HepG2 (cell line): ENCODE results near the gene PARP16. TPM values are rescaled to one million over a fixed set of nuclear protein-coding genes. Genes with fewer than 3 reads are reported as not detected.

ENCODE experiments used
- ARNT ChIP-seq: fragments of 450-650 bp; IDR thresholded peaks from 2 replicates; pipeline ENCODE4 v1.6.1; 2017
- CCDC6 ChIP-seq: sonication (generic); formaldehyde crosslinking; IDR thresholded peaks from 2 replicates; pipeline ENCODE4 v1.8.1; 2022; ENCODE audit warnings: mild to moderate bottlenecking, missing genetic modification reagents, moderate library complexity
- FOXK1 ChIP-seq: sonication (generic); formaldehyde crosslinking; IDR thresholded peaks from 2 replicates; pipeline ENCODE4 v1.4.0; 2020; ENCODE audit warnings: low read depth, missing genetic modification reagents, borderline replicate concordance
- FOXO1 ChIP-seq: sonication (generic); formaldehyde crosslinking; IDR thresholded peaks from 2 replicates; pipeline ENCODE4 v1.4.0; 2020; ENCODE audit warnings: missing genetic modification reagents
- GZF1 ChIP-seq: sonication (generic); formaldehyde crosslinking; IDR thresholded peaks from 2 replicates; pipeline ENCODE4 v1.5.1; 2020; ENCODE audit warnings: mild to moderate bottlenecking, missing genetic modification reagents
- NFE2L1 ChIP-seq: sonication (generic); formaldehyde crosslinking; IDR thresholded peaks from 2 replicates; pipeline ENCODE4 v1.4.0; 2020; ENCODE audit warnings: missing genetic modification reagents, mild to moderate bottlenecking, borderline replicate concordance
- ONECUT2 ChIP-seq: sonication (generic); formaldehyde crosslinking; IDR thresholded peaks from 2 replicates; pipeline ENCODE4 v1.4.0; 2020; ENCODE audit warnings: missing genetic modification reagents
- PAF1 ChIP-seq: IDR thresholded peaks from 2 replicates; pipeline ENCODE4 v1.6.1; 2016; ENCODE audit warnings: missing genetic modification reagents, missing compliant biosample characterization
- PHF21A ChIP-seq: sonication (generic); formaldehyde crosslinking; IDR thresholded peaks from 2 replicates; pipeline ENCODE4 v1.5.0; 2020; ENCODE audit warnings: mild to moderate bottlenecking, missing genetic modification reagents
- SMAD3 ChIP-seq: sonication (generic); formaldehyde crosslinking; IDR thresholded peaks from 2 replicates; pipeline ENCODE4 v1.4.0; 2020; ENCODE audit warnings: missing genetic modification reagents
- SOX13 ChIP-seq, 3 experiments: fragments of 450-650 bp in 1 of 3; sonication (generic) in 1 of 3; formaldehyde crosslinking in 1 of 3; IDR thresholded peaks in 2 of 3; conservative IDR thresholded peaks in 1 of 3; 2 replicates each; pipeline versions ENCODE4 v1.5.0 to v1.6.1; 2016 to 2020; ENCODE audit warnings: antibody characterized with exemption in 1 of 3, mild to moderate bottlenecking in 1 of 3, missing compliant biosample characterization in 1 of 3, missing genetic modification reagents in 1 of 3, moderate library complexity in 1 of 3
- TGIF2 ChIP-seq: IDR thresholded peaks from 2 replicates; pipeline ENCODE4 v1.6.1; 2016; ENCODE audit warnings: control low read depth, missing compliant biosample characterization
- ZFP36L2 ChIP-seq: sonication (generic); formaldehyde crosslinking; IDR thresholded peaks from 2 replicates; pipeline ENCODE4 v1.4.0; 2020; ENCODE audit warnings: missing genetic modification reagents
- ZFP37 ChIP-seq: sonication (generic); formaldehyde crosslinking; IDR thresholded peaks from 2 replicates; pipeline ENCODE4 v1.4.0; 2020; ENCODE audit warnings: missing genetic modification reagents, borderline replicate concordance
- ZFP82 ChIP-seq: sonication (generic); formaldehyde crosslinking; IDR thresholded peaks from 2 replicates; pipeline ENCODE4 v1.5.1; 2020; ENCODE audit warnings: mild to moderate bottlenecking, missing genetic modification reagents, borderline replicate concordance
- ZNF501 ChIP-seq: sonication (generic); formaldehyde crosslinking; IDR thresholded peaks from 2 replicates; pipeline ENCODE4 v1.5.1; 2020; ENCODE audit warnings: mild to moderate bottlenecking, moderate library complexity, missing genetic modification reagents
- ZNF788 ChIP-seq: sonication (generic); formaldehyde crosslinking; IDR thresholded peaks from 2 replicates; pipeline ENCODE4 v1.5.0; 2020; ENCODE audit warnings: mild to moderate bottlenecking, missing genetic modification reagents, borderline replicate concordance
- ZNF816 ChIP-seq: sonication (generic); formaldehyde crosslinking; IDR thresholded peaks from 2 replicates; pipeline ENCODE4 v1.8.0; 2022; ENCODE audit warnings: missing genetic modification reagents, mild to moderate bottlenecking, borderline replicate concordance
- polyA plus RNA-seq, 8 experiments: library from polyadenylated mRNA; depleted of rRNA in 3 of 8; stranded (reverse) in 7 of 8; unstranded in 1 of 8; fragments of >200 nt; fragmentation: Illumina TruSeq in 4 of 8; extraction: Trizol in 4 of 8; gene quantifications; 2 replicates each; pipeline versions ENCODE4 v1.2.1 to v1.2.3, GENCODE V29; 2011 to 2016; ENCODE audit warnings: low read depth in 4 of 8, missing spikeins in 1 of 8, mixed read lengths in 1 of 8; ENCODE audit not compliant: insufficient read depth in 1 of 8
- total RNA-seq, 5 experiments: library from RNA; depleted of rRNA; stranded (reverse); fragments of >200 nt; fragmentation: Illumina TruSeq; extraction: Trizol; gene quantifications; 2 replicates each; pipeline ENCODE4 v1.2.3, GENCODE V29; 2016; ENCODE audit warnings: low read depth in 1 of 5
- TF ChIP-seq, protein P1 (sequence below): sonication (generic); formaldehyde crosslinking; conservative IDR thresholded peaks from 2 replicates; pipeline ENCODE4 v1.4.0; 2020; ENCODE audit warnings: mild to moderate bottlenecking, missing genetic modification reagents, moderate library complexity
- TF ChIP-seq, protein P2 (sequence below): sonication (generic); formaldehyde crosslinking; IDR thresholded peaks from 2 replicates; pipeline ENCODE4 v1.4.0; 2020; ENCODE audit warnings: mild to moderate bottlenecking, missing genetic modification reagents
- TF ChIP-seq, protein P3 (sequence below): sonication (generic); formaldehyde crosslinking; IDR thresholded peaks from 2 replicates; pipeline ENCODE4 v1.4.0; 2020; ENCODE audit warnings: mild to moderate bottlenecking, missing genetic modification reagents, borderline replicate concordance

PARP16 gene
- total and polyA plus RNA-seq, 2 of the 13 experiments (the other 11 are each of a cell fraction or from before 2014, with no cell fraction given), result 6.8 to 7.6 TPM

DNA sequence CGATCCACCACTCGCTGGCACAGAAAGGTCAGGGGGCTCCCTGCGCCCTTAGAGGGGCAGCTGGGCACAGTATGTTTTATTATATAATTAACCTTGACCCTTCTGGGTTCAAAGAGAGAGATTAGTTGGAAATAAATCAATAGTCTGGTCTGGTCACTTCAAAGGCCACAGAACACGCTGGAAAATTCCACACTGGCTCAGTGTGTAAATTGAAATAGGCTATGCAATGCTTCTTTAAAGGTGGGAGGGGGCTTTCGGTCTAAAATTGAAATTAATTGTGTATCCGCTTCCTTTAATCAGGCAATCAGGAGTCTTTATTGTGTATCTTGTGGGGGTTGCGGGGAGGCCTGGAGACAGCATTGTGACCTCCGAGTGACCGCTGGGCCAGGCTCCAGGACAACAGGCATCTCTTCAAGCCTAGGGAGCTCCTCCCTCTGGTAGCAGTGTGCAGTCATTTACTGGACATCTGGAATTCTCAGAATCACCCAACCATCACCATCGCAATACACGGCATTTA, 25.8 kb upstream of the PARP16 start (continued):
- TF ChIP-seq ZFP82 (no peak), ZNF816 (no peak), TGIF2 (no peak), PAF1 (CRISPR knock-in tag) (no peak), PHF21A (CRISPR knock-in tag) (peak; percentile 48; the same call in 1 of the 2 replicates), ONECUT2 (CRISPR knock-in tag) (peak; percentile 93), SOX13 (IDR thresholded peaks at IDR 0.05) (no peak), SOX13 (CRISPR knock-in tag; conservative IDR thresholded peaks at IDR 0.05 in 1 of 2, IDR thresholded peaks at IDR 0.05 in 1 of 2) (peak in 1 of 2 experiments; percentile 62; a peak in 2 of 4 replicates), ZNF788 (CRISPR knock-in tag) (no peak), CCDC6 (no peak), FOXO1 (no peak), FOXK1 (CRISPR knock-in tag) (peak; percentile 73; the same call in 1 of the 2 replicates), SMAD3 (CRISPR knock-in tag) (peak; percentile 60; the same call in 1 of the 2 replicates), ZFP36L2 (CRISPR knock-in tag) (no peak), ZFP37 (CRISPR knock-in tag) (no peak), ARNT (no peak), ZNF501 (CRISPR knock-in tag) (0 out of 2 replicates have a peak, but pooled peaks have one; percentile 20), NFE2L1 (CRISPR knock-in tag) (no peak), GZF1 (CRISPR knock-in tag) (no peak)
- TF ChIP-seq, protein P1, sequence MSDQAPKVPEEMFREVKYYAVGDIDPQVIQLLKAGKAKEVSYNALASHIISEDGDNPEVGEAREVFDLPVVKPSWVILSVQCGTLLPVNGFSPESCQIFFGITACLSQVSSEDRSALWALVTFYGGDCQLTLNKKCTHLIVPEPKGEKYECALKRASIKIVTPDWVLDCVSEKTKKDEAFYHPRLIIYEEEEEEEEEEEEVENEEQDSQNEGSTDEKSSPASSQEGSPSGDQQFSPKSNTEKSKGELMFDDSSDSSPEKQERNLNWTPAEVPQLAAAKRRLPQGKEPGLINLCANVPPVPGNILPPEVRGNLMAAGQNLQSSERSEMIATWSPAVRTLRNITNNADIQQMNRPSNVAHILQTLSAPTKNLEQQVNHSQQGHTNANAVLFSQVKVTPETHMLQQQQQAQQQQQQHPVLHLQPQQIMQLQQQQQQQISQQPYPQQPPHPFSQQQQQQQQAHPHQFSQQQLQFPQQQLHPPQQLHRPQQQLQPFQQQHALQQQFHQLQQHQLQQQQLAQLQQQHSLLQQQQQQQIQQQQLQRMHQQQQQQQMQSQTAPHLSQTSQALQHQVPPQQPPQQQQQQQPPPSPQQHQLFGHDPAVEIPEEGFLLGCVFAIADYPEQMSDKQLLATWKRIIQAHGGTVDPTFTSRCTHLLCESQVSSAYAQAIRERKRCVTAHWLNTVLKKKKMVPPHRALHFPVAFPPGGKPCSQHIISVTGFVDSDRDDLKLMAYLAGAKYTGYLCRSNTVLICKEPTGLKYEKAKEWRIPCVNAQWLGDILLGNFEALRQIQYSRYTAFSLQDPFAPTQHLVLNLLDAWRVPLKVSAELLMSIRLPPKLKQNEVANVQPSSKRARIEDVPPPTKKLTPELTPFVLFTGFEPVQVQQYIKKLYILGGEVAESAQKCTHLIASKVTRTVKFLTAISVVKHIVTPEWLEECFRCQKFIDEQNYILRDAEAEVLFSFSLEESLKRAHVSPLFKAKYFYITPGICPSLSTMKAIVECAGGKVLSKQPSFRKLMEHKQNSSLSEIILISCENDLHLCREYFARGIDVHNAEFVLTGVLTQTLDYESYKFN (CRISPR knock-in tag), result peak; percentile 87
- TF ChIP-seq, protein P2, sequence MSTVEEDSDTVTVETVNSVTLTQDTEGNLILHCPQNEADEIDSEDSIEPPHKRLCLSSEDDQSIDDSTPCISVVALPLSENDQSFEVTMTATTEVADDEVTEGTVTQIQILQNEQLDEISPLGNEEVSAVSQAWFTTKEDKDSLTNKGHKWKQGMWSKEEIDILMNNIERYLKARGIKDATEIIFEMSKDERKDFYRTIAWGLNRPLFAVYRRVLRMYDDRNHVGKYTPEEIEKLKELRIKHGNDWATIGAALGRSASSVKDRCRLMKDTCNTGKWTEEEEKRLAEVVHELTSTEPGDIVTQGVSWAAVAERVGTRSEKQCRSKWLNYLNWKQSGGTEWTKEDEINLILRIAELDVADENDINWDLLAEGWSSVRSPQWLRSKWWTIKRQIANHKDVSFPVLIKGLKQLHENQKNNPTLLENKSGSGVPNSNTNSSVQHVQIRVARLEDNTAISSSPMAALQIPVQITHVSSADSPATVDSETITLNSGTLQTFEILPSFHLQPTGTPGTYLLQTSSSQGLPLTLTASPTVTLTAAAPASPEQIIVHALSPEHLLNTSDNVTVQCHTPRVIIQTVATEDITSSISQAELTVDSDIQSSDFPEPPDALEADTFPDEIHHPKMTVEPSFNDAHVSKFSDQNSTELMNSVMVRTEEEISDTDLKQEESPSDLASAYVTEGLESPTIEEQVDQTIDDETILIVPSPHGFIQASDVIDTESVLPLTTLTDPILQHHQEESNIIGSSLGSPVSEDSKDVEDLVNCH (CRISPR knock-in tag), result no peak
- TF ChIP-seq, protein P3, sequence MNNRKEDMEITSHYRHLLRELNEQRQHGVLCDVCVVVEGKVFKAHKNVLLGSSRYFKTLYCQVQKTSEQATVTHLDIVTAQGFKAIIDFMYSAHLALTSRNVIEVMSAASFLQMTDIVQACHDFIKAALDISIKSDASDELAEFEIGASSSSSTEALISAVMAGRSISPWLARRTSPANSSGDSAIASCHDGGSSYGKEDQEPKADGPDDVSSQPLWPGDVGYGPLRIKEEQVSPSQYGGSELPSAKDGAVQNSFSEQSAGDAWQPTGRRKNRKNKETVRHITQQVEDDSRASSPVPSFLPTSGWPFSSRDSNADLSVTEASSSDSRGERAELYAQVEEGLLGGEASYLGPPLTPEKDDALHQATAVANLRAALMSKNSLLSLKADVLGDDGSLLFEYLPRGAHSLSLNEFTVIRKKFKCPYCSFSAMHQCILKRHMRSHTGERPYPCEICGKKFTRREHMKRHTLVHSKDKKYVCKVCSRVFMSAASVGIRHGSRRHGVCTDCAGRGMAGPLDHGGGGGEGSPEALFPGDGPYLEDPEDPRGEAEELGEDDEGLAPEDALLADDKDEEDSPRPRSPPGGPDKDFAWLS, result no peak
